CD4-positive, alpha-beta memory T cell (primary cell): ENCODE results near the gene CDC34. TPM values are rescaled to one million over a fixed set of nuclear protein-coding genes. Genes with fewer than 3 reads are reported as not detected.

Experiments
- CTCF ChIA-PET: fragments of 350-600 bp; sonication (Branson Sonifier 250); formaldehyde crosslinking; loops from one replicate; lab custom pipeline; 2021; ENCODE audit warnings: inconsistent platforms; ENCODE audit not compliant: partially characterized antibody; lab: Charles Lee
- POLR2A ChIA-PET: fragments of 350-600 bp; sonication (Branson Sonifier 250); formaldehyde crosslinking; loops from one replicate; lab custom pipeline; 2021; ENCODE audit not compliant: partially characterized antibody; lab: Charles Lee
- DNase-seq, 5 donors: peaks; one replicate each; pipeline versions ENCODE4 v3.0.0 to v3.0.0-alpha.2; 2020 to 2022; ENCODE audit warnings: mixed read lengths in 1 of 5
- H3K27ac ChIP-seq: one replicate; pipeline ENCODE4 v1.7.0; 2013; ENCODE audit warnings: low read depth, low read length
- H3K27me3 ChIP-seq: 2 replicates; pipeline ENCODE4 v1.7.0; 2013; ENCODE audit warnings: mild to moderate bottlenecking, low read length, moderate library complexity; ENCODE audit not compliant: insufficient read depth
- H3K36me3 ChIP-seq: 2 replicates; pipeline ENCODE4 v1.7.0; 2013; ENCODE audit warnings: mild to moderate bottlenecking, low read length, moderate library complexity; ENCODE audit not compliant: insufficient read depth
- H3K4me1 ChIP-seq: 2 replicates; pipeline ENCODE4 v1.7.0; 2013; ENCODE audit warnings: mild to moderate bottlenecking, low read length, moderate library complexity; ENCODE audit not compliant: insufficient read depth
- H3K4me3 ChIP-seq, 2 donors: one replicate each; pipeline ENCODE4 v1.7.0; 2013; ENCODE audit warnings: low read length in 2 of 2, mild to moderate bottlenecking in 1 of 2
- H3K9me3 ChIP-seq, 2 donors: one replicate each; pipeline ENCODE4 v1.7.0; 2013; ENCODE audit warnings: low read length in 2 of 2, control low read depth in 1 of 2; ENCODE audit not compliant: control insufficient read depth in 1 of 2
- H3K27ac Mint-ChIP-seq, 7 donors: one replicate each; pipeline ENCODE4 v1.8.0; 2020 to 2021; ENCODE audit warnings: mixed read lengths in 7 of 7, mild to moderate bottlenecking in 6 of 7, inconsistent platforms in 3 of 7, moderate library complexity in 3 of 7
- H3K27me3 Mint-ChIP-seq, 2 donors: one replicate each; pipeline ENCODE4 v1.8.0; 2020 to 2021; ENCODE audit warnings: mixed read lengths in 2 of 2
- H3K36me3 Mint-ChIP-seq, 2 donors: one replicate each; pipeline ENCODE4 v1.8.0; 2020 to 2021; ENCODE audit warnings: mixed read lengths in 2 of 2, inconsistent platforms in 1 of 2, mild to moderate bottlenecking in 1 of 2
- H3K4me1 Mint-ChIP-seq, 4 donors: one replicate each; pipeline ENCODE4 v1.8.0; 2020 to 2021; ENCODE audit warnings: mixed read lengths in 4 of 4, mild to moderate bottlenecking in 1 of 4
- H3K4me3 Mint-ChIP-seq, 8 donors: one replicate each; pipeline ENCODE4 v1.8.0; 2020 to 2021; ENCODE audit warnings: mixed read lengths in 8 of 8, mild to moderate bottlenecking in 7 of 8, moderate library complexity in 6 of 8, inconsistent platforms in 3 of 8
- H3K9me3 Mint-ChIP-seq, 8 donors: one replicate each; pipeline ENCODE4 v1.8.0; 2020 to 2021; ENCODE audit warnings: mixed read lengths in 8 of 8, mild to moderate bottlenecking in 5 of 8, inconsistent platforms in 3 of 8, moderate library complexity in 1 of 8
- intact Hi-C: fragments of 100-400 bp; cut with micrococcal nuclease; formaldehyde crosslinking; loops from one replicate; pipeline ENCODE4 v1.15.1; 2023
- polyA plus RNA-seq, 2 donors: library from polyadenylated mRNA; unstranded; fragments of 300-500 nt; fragmentation: Illumina TruSeq; gene quantifications; one replicate each; pipeline ENCODE4 v1.2.3, GENCODE V29; 2021
- total RNA-seq, 2 experiments: library from RNA; stranded (reverse); gene quantifications; one replicate each; pipeline ENCODE4 v1.2.3, GENCODE V29; 2021

CDC34 gene
- total and polyA plus RNA-seq, 4 experiments from 2014 or later: 26.7 to 46.6 (median 44.2) TPM

- H3K27me3 ChIP-seq: no peaks in the 10 kb centered on the region
- Mint-ChIP-seq H3K4me3 (peak overlapping the region in 1 of 8 donors; percentile 31), H3K27me3 (no peaks in the 10 kb centered on the region), H3K27ac (no peak overlapping the region), H3K9me3 (no peaks in the 10 kb centered on the region), H3K4me1 (no peaks in the 10 kb centered on the region), H3K36me3 (no peaks in the 10 kb centered on the region)
- no peak overlapping the region for H3K27ac ChIP-seq
- H3K36me3 ChIP-seq: no peaks in the 10 kb centered on the region
- DNase-seq: no peak
- ChIA-PET POLR2A (no interaction called here), CTCF (no interaction called here)
- intact Hi-C loops: no loop called here
- H3K9me3 ChIP-seq: no peaks in the 10 kb centered on the region
- H3K4me1 ChIP-seq: no peaks in the 10 kb centered on the region
- H3K4me3 ChIP-seq: no peak overlapping the region
Measured at GRCh38 chr19:558770-559439, 27.3 kb downstream of the CDC34 start.

DNA sequence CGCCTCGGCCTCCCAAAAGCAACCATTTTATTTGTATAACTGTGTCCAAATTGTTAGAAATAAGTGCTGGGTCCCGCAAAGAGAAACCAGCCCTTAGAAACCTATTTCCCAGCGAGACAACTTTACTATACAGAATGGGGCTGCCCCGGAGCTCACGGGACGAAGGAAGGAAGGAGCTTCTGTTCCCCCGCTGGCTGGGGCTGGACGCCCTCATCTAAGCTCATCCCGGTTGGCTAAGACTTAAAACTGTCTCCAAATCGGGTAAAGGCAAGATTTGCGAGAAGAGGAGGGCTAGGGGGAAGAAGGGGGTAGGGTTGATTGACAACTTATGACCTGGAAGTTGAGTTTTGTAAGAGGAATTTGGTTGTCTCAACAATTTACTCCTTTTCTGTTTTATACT, 28.6 kb downstream of the CDC34 start:
- H3K27me3 ChIP-seq: no peaks in the 10 kb centered on the region
- no peaks in the 10 kb centered on the region for H3K36me3 ChIP-seq
- H3K4me1 ChIP-seq: no peaks in the 10 kb centered on the region
- H3K27me3 Mint-ChIP-seq: no peaks in the 10 kb centered on the region
- intact Hi-C loops: no loop called here
- no peak overlapping the region for H3K27ac ChIP-seq
- no peak overlapping the region for H3K4me3 ChIP-seq
- ChIA-PET CTCF (no interaction called here), POLR2A (no interaction called here)
- H3K4me3 Mint-ChIP-seq: no peak overlapping the region
- no peak overlapping the region for H3K27ac Mint-ChIP-seq
- no peaks in the 10 kb centered on the region for H3K4me1 Mint-ChIP-seq
- H3K36me3 Mint-ChIP-seq: no peaks in the 10 kb centered on the region
- no peaks in the 10 kb centered on the region for H3K9me3 ChIP-seq
- no peaks in the 10 kb centered on the region for H3K9me3 Mint-ChIP-seq
- no peak for DNase-seq

DNA sequence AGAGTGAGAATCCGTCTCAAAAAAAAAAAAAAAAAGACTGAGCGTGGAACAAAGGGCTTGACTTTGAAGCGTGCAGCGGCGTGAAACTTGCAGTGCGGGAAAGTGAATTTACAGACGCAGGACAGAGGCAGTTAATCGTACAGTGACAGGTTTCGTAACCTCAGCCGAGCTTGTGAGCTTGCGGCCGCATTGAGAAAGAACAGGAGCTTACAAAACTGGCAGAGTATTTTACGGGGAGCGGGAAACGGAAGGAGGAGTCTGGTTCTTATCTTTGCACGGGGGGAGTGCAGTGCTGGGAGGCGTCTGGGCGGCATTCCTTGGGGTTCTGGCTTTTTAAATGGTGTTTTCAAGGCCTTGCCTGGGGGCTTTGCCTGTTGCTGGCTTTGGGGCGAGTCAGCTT, 34.8 kb downstream of the CDC34 start:
- no peaks in the 10 kb centered on the region for H3K27me3 Mint-ChIP-seq
- Histone ChIP-seq H3K36me3 (no peaks in the 10 kb centered on the region), H3K4me1 (peaks cover 7% of the 10 kb centered on the region), H3K27ac (no peak overlapping the region), H3K27me3 (no peaks in the 10 kb centered on the region), H3K4me3 (no peak overlapping the region), H3K9me3 (no peaks in the 10 kb centered on the region)
- CTCF ChIA-PET: interaction anchor here (0.7 kb wide), 1 partner anchor 659 kb away, joined by 3 read pairs; no protein-coding TSS in a partner anchor
- H3K4me1 Mint-ChIP-seq: peaks cover 5 to 17% (median 9%) of the 10 kb centered on the region in 4 donors
- H3K9me3 Mint-ChIP-seq: peaks cover 0 to 2% (median 0%) of the 10 kb centered on the region in 8 donors
- POLR2A ChIA-PET: no interaction called here
- H3K4me3 Mint-ChIP-seq: no peak overlapping the region
- no peak for DNase-seq
- peaks cover 0 to 7% of the 10 kb centered on the region in 2 donors for H3K36me3 Mint-ChIP-seq
- peak overlapping the region in 2 of 7 donors; percentile 51 to 86 for H3K27ac Mint-ChIP-seq
- intact Hi-C loops: no loop called here

DNA sequence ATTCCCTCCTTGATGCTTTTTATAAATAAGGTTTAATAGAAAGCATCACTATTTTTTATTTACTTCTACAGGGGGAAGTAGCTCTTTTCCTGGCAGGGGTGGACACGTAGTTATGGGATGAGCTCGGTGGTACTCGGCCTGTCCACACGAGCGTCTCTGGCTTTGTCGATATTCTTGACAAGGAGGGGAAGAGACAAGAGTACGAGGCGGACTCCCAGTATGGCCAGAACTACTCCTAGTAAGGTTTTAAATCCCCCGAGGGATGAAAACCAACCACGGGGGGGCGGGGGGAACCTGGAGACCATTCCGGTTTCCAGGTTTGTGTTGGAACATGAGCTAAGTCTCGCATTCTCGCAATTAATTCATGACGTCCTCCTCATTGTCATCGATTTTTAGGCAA, 35.3 kb downstream of the CDC34 start:
- H3K4me3 ChIP-seq: no peak overlapping the region
- ChIA-PET CTCF (interaction anchor here (0.7 kb wide), 1 partner anchor 659 kb away, joined by 3 read pairs; no protein-coding TSS in a partner anchor), POLR2A (no interaction called here)
- H3K36me3 ChIP-seq: no peaks in the 10 kb centered on the region
- H3K4me1 Mint-ChIP-seq: peaks cover 5 to 19% (median 10%) of the 10 kb centered on the region in 4 donors
- peaks cover 10% of the 10 kb centered on the region for H3K4me1 ChIP-seq
- H3K27me3 ChIP-seq: no peaks in the 10 kb centered on the region
- DNase-seq: no peak
- no peaks in the 10 kb centered on the region for H3K27me3 Mint-ChIP-seq
- H3K9me3 Mint-ChIP-seq: peaks cover 0 to 2% (median 0%) of the 10 kb centered on the region in 8 donors
- H3K27ac ChIP-seq: no peak overlapping the region
- no peak overlapping the region for H3K4me3 Mint-ChIP-seq
- peaks cover 0 to 7% of the 10 kb centered on the region in 2 donors for H3K36me3 Mint-ChIP-seq
- no peaks in the 10 kb centered on the region for H3K9me3 ChIP-seq
- intact Hi-C loops: no loop called here
- peak overlapping the region in 1 of 7 donors; percentile 51 for H3K27ac Mint-ChIP-seq

GRCh38 chr19:567296-567900, 35.8 kb downstream of the CDC34 start:
- peak overlapping the region in 2 of 7 donors; percentile 35 to 51 for H3K27ac Mint-ChIP-seq
- peaks cover 0 to 8% of the 10 kb centered on the region in 2 donors for H3K36me3 Mint-ChIP-seq
- POLR2A ChIA-PET: interaction anchor here (1.1 kb wide), 1 partner anchor 36 kb away, joined by 5 read pairs; the partner anchor contains the start of gene CDC34
- no peak overlapping the region for H3K4me3 Mint-ChIP-seq
- Histone ChIP-seq H3K36me3 (no peaks in the 10 kb centered on the region), H3K27me3 (no peaks in the 10 kb centered on the region), H3K4me3 (no peak overlapping the region), H3K9me3 (no peaks in the 10 kb centered on the region), H3K27ac (no peak overlapping the region), H3K4me1 (peaks cover 10% of the 10 kb centered on the region)
- H3K9me3 Mint-ChIP-seq: peaks cover 0 to 2% (median 0%) of the 10 kb centered on the region in 8 donors
- peaks cover 7 to 25% (median 13%) of the 10 kb centered on the region in 4 donors for H3K4me1 Mint-ChIP-seq
- intact Hi-C loops: no loop called here
- no peak for DNase-seq
- no peaks in the 10 kb centered on the region for H3K27me3 Mint-ChIP-seq
- CTCF ChIA-PET: interaction anchor here (2.0 kb wide), 1 partner anchor 57 kb away, joined by 6 read pairs; no protein-coding TSS in a partner anchor

DNA sequence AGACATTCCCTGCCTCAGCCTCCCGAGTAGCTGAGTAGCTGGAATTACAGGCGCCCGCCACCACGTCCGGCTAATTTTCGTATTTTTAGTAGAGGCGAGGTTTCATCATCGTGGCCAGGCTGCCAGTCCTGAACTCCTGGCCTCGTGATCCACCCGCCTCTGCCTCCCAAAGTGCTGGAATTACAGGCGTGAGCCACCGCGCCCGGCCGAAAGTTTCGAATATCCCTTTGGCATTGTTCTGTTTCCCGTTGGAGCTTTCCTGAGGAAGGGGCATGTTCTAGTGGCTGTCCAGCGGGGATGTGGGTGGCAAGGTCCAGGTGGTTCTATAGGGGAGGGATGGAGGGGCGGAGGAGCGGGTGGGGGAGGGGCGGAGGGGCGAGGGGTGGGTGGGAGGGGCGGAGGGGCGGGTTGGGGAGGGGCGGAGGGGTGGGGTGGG, 38.7 kb downstream of the CDC34 start:
- H3K4me1 Mint-ChIP-seq: peaks cover 16 to 44% (median 29%) of the 10 kb centered on the region in 4 donors
- Histone ChIP-seq H3K4me1 (peaks cover 32% of the 10 kb centered on the region), H3K27ac (no peak overlapping the region), H3K36me3 (no peaks in the 10 kb centered on the region), H3K4me3 (no peak overlapping the region), H3K9me3 (no peaks in the 10 kb centered on the region), H3K27me3 (no peaks in the 10 kb centered on the region)
- ChIA-PET CTCF (no interaction called here), POLR2A (interaction anchor here (1.1 to 3.5 kb wide), 3 partner anchors 38 to 64 kb away, joined by 4 to 22 read pairs (median 13); partner anchors contain the start of genes CDC34 and TPGS1)
- intact Hi-C loops: no loop called here
- H3K27me3 Mint-ChIP-seq: no peaks in the 10 kb centered on the region
- peak overlapping the region in 5 of 7 donors; percentile 90 to 98 (median 96) for H3K27ac Mint-ChIP-seq
- H3K36me3 Mint-ChIP-seq: peaks cover 0 to 8% of the 10 kb centered on the region in 2 donors
- peak overlapping the region in 3 of 8 donors; percentile 29 to 81 (median 74) for H3K4me3 Mint-ChIP-seq
- peaks cover 0 to 2% (median 0%) of the 10 kb centered on the region in 8 donors for H3K9me3 Mint-ChIP-seq
- peak in 2 of 5 donors; percentile 24 to 59 for DNase-seq
